COLO668 (cell line): ENCODE measurements around the gene ODAPH.
A peak's percentile ranks its signal among the peaks of the same experiment; 100 is the strongest.
"Not testable (repeated sequence)": the region's sequence is repeated elsewhere in the genome, so short reads cannot be mapped to it uniquely, and the experiment has no call there.

ENCODE experiments used
- DNase-seq: peaks from one replicate; lab custom pipeline; 2025; ENCODE audit not compliant: unreplicated experiment; lab: John Stamatoyannopoulos, UW

Gene ODAPH

DNA sequence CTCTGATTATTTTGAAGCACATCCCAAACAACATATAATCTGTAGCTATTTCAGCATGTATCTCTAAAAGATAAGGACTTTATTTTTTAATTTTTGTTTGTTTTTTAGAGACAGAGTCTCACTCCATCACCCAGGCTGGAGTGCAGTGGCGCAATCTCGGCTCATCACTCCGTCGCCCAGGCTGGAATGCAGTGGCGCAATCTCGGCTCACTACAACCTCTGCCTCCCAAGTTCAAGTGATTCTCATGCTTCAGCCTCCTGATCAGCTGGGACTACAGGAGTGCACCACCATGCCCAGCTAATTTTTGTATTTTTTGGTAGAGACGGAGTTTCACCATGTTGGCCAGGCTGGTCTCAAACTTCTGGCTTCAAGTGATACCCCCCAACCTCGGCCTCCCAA lies 11.6 kb upstream of the ODAPH start:
- not testable (repeated sequence) for DNase-seq

DNA sequence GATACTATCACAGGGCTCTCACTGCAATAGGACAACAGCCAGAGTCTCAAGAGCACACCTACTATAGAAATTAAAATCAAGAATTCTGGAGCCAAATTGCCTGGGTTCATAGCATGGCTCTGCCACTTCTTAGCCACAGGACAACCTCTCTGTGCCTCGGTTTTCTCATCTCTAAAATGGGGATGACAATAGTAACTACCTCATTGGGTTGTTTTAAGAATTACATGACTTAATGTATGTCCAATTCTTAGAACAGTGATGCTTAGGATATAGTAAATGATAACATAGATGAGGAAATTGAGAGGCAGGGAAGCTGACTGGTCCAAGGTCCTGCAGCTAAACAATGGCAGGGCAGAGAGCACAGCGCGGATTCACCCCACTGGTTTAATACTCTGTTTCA lies 11.0 kb upstream of the ODAPH start:
- no peak for DNase-seq

DNA sequence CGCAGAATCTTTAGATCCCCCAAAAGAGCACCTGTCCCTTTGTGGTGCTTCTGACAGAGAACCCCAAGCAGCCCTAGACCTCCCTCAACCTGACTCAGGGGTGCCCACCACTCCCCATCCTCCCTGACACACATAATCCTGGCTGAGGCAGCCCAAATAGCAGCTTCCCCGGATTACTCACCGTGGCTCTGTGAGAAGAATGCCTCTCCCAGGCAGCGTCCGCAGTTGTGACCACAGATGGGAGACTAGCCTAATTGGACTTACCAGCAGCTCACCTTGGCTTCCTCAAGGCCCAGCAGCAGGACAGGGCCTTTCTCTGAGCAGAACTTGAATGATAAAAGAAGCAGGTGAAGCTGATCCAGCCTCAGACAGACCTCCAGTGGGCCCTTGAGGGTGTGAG lies 10.3 kb upstream of the ODAPH start:
- DNase-seq: no peak

DNA sequence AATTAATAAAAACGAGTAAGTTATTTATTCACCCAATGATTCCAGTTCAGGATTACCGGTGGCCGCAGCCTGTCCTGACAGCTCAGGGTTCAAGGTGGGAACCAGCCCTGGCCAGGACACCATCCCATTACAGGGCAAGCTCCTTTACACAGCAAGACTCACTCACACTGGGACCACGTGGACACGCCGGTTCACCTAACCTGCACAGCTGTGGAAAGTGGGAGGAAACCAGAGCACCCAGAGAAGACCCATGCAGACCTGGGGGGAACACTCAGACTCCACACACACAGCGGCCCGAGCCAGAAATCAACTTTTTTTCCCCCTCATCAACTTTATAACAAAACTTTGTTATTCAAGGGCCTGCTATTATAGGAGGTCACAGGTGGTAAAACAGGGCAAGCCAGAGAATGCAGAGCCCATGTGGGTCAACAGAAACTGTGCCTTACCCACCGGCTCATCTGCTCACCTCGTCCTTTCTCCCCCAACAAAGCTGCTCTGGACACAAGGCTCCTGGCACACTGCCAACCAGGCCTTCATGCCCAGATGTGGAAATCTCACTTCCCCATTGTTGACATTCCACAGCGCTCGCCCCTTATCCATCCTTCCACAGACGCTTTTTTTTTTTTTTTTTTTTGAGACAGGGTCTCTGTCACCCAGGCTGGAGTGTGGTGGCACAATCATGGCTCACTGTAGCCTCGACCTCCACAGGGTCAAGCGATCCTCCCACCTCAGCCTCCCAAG lies 8.0 kb upstream of the ODAPH start:
- peak; percentile 49 for DNase-seq

DNA sequence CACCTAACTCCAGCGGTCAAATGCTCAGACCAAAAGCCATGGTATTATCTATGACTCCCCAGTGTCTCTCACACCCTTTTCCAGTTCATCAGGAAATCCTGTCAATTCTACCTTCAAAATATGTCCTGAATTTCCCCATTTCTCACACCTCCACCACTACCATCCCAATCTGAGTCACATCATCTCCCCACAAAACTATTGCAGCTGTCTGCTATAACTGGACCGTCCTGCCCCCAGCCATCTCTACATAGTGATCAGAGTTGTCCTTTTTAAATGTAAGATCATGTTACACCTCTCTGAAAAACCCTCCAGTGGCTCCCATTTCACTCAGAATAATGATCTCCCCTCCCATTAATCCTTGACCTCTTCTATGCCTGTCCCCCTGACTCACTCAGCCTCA lies 6.8 kb upstream of the ODAPH start:
- DNase-seq: no peak

DNA sequence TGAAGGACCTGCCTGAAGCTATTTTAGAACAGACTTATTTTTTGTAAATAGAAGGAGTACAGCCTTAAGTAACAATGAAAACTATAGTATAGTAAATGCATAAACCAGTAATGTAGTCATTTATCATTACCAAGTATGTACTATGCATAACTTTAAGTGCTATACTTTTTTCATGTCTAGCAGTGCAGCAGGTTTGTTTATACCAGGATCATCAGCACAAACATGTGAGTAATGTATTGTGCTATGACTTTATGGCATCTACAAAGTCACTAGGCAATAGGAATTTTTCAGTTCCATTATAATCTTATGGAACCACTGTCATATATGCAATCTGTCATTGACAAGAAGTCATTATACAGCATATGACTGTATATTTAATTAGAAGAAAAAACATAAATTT lies 3.4 kb upstream of the ODAPH start:
- no peak for DNase-seq

DNA sequence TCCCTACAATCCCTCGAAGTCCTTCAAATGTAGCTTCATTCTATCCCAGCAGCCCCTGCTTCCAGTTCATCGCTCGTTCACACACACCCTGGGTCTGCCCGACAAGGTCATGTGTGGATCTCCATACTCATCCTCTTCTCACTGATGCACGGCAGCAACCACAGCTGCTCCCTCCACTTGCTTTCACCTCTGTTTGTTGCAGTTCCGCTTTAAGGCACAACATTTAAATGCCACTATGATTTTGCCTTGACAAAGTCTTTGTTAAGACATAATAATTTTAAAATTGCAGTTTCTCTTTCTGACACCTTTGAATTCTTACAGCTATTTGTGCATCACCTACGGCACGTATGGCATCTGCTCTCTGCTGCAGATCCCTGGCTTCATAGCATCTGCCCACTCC lies 1.8 kb downstream of the ODAPH start:
- DNase-seq: no peak

DNA sequence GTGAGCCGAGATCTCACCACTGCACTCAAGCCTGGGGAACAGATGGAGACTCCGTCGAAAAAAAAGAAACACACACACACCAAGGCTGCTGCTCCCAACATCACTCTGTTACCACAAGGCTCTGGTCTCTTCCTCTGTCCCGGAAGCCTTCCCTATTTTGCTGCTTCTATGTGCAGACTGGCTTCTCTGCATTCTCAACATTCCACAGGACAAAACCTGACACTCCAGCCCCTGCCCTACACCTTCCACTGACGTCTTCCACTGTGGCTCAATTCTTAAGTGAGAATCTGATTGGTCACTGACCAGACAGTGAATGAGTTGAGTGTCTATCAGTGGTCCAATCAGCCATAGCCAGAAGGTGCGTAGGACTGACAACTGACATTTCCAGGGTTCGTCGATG lies 5.9 kb downstream of the ODAPH start:
- DNase-seq: no peak

DNA sequence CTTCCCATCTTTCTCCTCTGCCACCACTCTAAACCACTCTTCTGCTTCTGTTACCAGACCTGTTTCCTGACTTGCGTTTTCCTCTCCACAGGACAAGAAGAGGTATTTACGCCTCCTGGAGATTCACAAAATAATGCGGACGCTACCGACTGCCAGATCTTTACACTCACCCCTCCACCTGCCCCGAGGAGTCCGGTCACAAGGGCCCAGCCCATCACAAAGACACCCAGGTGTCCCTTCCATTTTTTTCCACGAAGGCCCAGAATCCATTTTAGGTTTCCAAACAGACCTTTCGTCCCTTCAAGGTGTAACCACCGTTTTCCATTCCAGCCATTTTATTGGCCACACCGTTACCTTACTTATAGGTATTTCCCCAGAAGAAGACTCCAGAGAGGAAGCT lies 8.2 kb downstream of the ODAPH start:
- no peak for DNase-seq

DNA sequence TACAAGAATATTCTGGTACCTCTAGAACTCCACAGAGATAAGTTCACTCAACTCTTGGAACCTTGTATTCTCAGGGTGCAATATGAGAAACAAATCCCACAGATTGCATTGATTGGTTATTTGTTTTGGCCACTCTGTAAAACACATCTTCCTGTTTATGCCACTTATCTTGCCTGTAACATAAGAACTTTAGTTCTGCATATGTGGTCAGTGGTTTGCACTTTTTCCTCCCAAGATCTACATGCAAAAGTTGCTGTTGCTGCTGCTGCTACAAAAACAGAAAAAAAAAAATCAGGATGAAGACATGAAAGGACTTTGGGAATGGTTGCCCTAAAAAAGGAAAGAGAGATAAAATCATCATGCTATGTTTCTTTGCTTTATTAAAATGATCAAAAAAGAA lies 9.6 kb downstream of the ODAPH start:
- no peak for DNase-seq

DNA sequence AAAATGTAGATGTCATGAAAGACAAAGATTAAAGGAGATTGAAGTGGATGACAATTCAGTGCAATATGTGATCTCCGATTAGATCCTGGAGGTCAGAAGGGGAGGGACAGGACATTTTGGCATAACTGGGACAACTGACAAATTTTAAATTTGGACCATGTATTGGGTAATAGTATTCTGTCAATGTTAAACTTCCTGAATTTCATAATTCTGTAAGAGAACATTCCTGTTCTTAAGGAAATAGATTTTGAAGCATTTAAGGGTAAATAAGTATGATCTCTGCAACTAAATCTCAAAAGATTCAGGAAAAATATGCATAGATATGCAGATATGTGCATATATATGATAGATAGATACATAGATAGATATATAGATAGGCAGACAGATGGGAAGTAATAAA lies 11.0 kb downstream of the ODAPH start:
- no peak for DNase-seq

DNA sequence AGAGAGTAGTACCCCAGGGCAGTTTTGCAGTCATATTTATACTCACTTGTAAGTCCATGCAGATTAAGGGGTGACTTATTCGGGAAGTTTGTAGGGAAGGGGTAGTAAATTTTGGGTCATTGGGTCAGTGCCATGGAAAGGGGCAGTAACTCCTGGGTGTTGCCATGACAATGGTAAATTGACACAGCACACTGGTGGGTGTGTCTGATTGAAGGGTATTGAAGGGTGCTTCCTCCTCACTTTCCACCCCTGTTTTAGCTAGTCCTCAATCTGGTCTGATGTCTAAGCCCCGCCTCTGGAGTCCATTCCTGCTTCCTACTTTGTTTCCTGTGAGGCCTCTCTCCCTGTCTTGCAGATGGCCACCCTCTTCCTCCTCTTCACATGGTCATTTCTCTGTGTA lies 11.9 kb downstream of the ODAPH start:
- no peak for DNase-seq

DNA sequence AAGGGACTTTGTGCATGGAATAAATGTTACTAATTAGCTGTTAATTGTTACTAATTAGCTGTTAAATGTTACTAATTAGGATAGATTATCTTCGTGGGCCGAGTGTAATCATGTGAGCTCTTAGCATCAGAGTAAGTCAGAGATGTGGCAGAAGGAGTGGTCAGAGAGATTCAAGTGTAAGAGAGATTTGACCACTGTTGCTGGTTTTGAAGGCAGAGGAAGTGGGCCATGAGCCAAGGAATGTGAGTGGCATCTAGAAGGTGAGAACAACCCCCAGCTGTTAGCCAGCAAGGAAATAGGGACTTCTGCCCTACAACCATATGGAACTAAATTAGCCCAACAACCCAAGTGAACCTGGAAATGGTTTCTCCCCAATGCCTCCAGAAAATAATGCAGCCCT lies 28.2 kb downstream of the ODAPH start:
- no peak for DNase-seq

DNA sequence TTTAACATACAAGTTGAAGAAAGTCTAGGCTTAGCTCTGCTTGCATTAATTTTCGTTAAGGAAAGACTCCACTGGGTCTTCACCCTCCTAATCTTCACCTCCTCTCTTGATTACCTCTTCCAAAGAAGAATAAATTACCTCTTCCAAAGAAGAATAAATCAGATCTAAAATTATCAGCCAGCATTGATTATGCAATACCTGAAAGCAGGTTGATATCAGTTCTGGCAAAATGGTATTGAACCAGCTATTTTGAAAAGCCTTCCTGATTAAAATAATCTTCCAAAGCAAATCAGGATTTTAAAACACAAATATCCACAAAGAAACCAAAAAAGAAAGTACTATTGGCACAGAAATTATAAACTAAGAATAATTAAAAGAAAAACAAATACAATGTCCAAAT lies 37.5 kb downstream of the ODAPH start:
- DNase-seq: no peak

DNA sequence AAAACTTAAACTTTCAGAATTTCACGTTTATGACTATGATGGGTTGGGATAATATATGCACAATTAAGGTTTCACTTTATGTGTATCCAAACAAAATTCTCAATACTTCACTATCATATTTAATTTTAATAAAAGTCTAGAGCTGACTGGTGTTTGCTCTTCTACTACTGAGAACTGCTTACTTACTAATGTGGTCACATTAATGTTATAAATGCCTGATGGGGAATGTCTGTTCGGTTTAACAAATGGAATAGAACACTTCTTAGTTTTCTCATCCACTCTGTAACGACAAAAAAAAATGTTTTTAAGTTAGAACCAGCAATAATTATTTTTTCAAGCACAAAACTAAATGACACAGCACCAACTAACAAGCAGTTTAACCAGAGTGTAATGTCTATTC lies 40.2 kb downstream of the ODAPH start:
- no peak for DNase-seq

DNA sequence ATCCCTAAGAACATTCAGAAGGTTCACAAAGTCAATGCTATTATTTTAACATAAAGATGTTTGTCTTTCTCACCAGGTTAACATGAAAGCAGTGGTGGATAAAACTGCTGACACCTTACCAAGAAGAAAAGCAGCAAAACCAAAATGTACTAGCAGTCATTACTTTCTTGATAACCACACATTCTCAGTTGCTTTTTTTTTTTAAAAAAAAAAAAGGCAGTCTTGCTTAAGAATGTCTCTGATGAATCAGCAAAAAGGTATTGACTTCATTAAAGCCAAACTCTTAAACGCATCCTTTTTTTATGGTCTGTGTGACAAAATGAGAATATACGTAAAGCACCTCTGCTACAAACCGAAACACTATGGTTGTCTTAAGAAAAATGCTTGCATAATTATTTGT lies 42.5 kb downstream of the ODAPH start:
- no peak for DNase-seq

DNA sequence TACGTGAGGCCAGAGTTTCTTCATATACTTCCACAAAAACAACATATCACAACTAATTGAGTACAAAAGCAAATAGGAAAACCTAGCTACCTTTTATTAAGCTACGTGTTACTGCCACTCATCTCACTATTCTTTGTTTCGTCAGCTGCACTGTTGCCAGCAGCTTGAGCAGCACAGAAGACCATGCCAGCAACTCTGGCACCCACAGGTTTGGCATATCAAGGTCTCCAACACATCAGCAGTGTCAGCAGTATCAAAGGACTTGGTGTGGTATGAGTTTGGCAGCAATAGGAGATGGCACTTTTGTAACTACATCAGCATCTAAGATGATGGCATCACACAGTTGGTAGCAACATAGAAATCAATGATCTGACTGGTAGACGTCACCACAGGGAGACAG lies 43.8 kb downstream of the ODAPH start:
- DNase-seq: no peak

DNA sequence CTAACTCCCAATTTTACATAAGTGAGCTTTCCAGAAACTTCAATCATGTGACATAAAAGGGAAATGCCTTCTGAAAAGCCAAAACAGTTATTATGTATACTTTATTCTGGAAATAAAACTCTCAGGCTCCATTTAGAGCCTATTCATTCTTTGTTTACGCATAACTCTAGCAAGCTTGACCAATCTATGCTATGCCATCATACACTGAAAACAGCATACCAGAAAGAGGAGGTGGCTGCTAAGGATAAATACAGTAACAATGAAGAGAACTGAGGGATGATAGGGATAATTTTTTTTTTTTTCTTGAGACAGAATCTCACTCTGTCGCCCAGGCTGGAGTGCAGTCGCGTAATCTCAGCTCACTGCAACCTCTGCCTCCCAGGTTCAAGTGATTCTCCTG lies 50.1 kb downstream of the ODAPH start:
- DNase-seq: no peak

DNA sequence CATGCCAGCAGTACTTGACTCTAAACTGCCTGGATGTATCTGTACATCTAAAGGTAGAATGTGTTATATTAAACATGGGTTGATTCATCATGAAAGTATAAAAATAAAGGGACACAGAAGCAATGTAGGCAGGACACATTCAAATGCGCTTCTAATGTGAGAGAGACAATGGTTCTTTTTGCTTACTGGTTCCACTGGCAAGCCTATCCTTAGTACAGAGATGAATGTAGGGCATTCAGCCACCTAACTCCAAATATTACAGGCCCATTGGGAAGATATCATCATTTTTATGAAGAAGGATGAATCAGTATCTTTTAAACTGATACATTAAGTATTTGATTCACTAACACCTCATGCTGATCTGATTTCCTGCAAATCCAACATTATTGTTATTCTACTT lies 56.4 kb downstream of the ODAPH start:
- no peak for DNase-seq
